Hepatocyte (in vitro differentiated cells): ENCODE results near the gene ANKRD30A. TPM values are rescaled to one million over a fixed set of nuclear protein-coding genes. Genes with fewer than 3 reads are reported as not detected.

Experiments used
- DNase-seq: peaks from one replicate; pipeline ENCODE4 v3.0.0-alpha.2; 2016; ENCODE audit warnings: low spot score
- H2AFZ ChIP-seq: fragments of 200-600 bp; sonication (generic); 2 replicates; pipeline ENCODE4 v1.6.0; 2016; ENCODE audit warnings: antibody characterized with exemption, mild to moderate bottlenecking
- H3K27ac ChIP-seq: fragments of 200-600 bp; sonication (generic); 2 replicates; pipeline ENCODE4 v1.5.1; 2016; ENCODE audit warnings: mild to moderate bottlenecking
- H3K27me3 ChIP-seq: fragments of 200-600 bp; sonication (generic); 2 replicates; pipeline ENCODE4 v1.6.1; 2016
- H3K36me3 ChIP-seq: fragments of 200-600 bp; sonication (generic); replicated peaks from 2 replicates; pipeline ENCODE4 v1.5.1; 2016; ENCODE audit warnings: low read depth; ENCODE audit not compliant: insufficient read depth
- H3K4me1 ChIP-seq: fragments of 200-600 bp; sonication (generic); 2 replicates; pipeline ENCODE4 v1.5.1; 2016; ENCODE audit warnings: mild to moderate bottlenecking, moderate library complexity; ENCODE audit not compliant: insufficient read depth
- H3K4me2 ChIP-seq: fragments of 200-600 bp; sonication (generic); 2 replicates; pipeline ENCODE4 v1.6.0; 2016
- H3K4me3 ChIP-seq: fragments of 200-600 bp; sonication (generic); 2 replicates; pipeline ENCODE4 v1.5.1; 2016; ENCODE audit warnings: mild to moderate bottlenecking
- H3K79me2 ChIP-seq: fragments of 200-600 bp; sonication (generic); 2 replicates; pipeline ENCODE4 v1.6.0; 2017; ENCODE audit warnings: mild to moderate bottlenecking
- H3K9me2 ChIP-seq: fragments of 200-600 bp; sonication (generic); replicated peaks from 2 replicates; pipeline ENCODE4 v1.6.0; 2017; ENCODE audit warnings: mild to moderate bottlenecking; ENCODE audit not compliant: insufficient read depth
- H3K9me3 ChIP-seq: fragments of 200-600 bp; sonication (generic); 2 replicates; pipeline ENCODE4 v1.5.1; 2016; ENCODE audit warnings: low read depth, mild to moderate bottlenecking
- H4K20me1 ChIP-seq: fragments of 200-600 bp; sonication (generic); 2 replicates; pipeline ENCODE4 v1.6.0; 2016; ENCODE audit warnings: mild to moderate bottlenecking; ENCODE audit not compliant: insufficient read depth, poor library complexity, severe bottlenecking
- CTCF ChIP-seq: fragments of 200-600 bp; sonication (generic); IDR thresholded peaks from 2 replicates; pipeline ENCODE4 v1.5.1; 2016; ENCODE audit warnings: antibody characterized with exemption, mild to moderate bottlenecking; ENCODE audit not compliant: poor library complexity
- EZH2 ChIP-seq: fragments of 200-600 bp; sonication (generic); IDR thresholded peaks from 2 replicates; pipeline ENCODE4 v1.6.1; 2016; ENCODE audit warnings: antibody characterized with exemption, mild to moderate bottlenecking, borderline replicate concordance
- EZH2phosphoT487 ChIP-seq: fragments of 200-600 bp; sonication (generic); IDR thresholded peaks from one replicate; pipeline ENCODE4 v1.6.1; 2018; ENCODE audit warnings: antibody characterized with exemption, mild to moderate bottlenecking, low read depth, moderate library complexity; ENCODE audit not compliant: unreplicated experiment, severe bottlenecking
- WGBS: methylation state at CpG from one replicate; pipeline ENCODE4 v1.1.6; 2016; ENCODE audit warnings: low lambda C conversion rate; ENCODE audit errors: missing lambda C conversion rate; 5-methylcytosine and 5-hydroxymethylcytosine counted together
- polyA plus RNA-seq: library from polyadenylated mRNA; unstranded; fragments of >200 nt; fragmentation: Nextera tagmentation; extraction: Ambion mirVana; gene quantifications from 2 replicates; pipeline ENCODE4 v1.2.1, GENCODE V29; 2016
- total RNA-seq: library from RNA; depleted of rRNA; stranded (reverse); fragments of >200 nt; gene quantifications from 2 replicates; pipeline ENCODE4 v1.2.3, GENCODE V29; 2014

The ANKRD30A gene
- total and polyA plus RNA-seq, 2 experiments from 2014 or later: not detected

- no peaks in the 10 kb centered on the region for H3K36me3 ChIP-seq
- no peak overlapping the region for H3K4me3 ChIP-seq
- TF ChIP-seq EZH2 (no peak), CTCF (no peak), EZH2phosphoT487 (no peak)
- H3K27me3 ChIP-seq: no peaks in the 10 kb centered on the region
- H3K9me2 ChIP-seq: no peaks in the 10 kb centered on the region
- H3K79me2 ChIP-seq: no peaks in the 10 kb centered on the region
- DNase-seq: no peak
- no peaks in the 10 kb centered on the region for H4K20me1 ChIP-seq
- H3K4me1 ChIP-seq: no peaks in the 10 kb centered on the region
- no peaks in the 10 kb centered on the region for H3K9me3 ChIP-seq
- H3K4me2 ChIP-seq: no peak overlapping the region
- no peak overlapping the region for H3K27ac ChIP-seq
- H2AFZ ChIP-seq: no peak overlapping the region
Observed at GRCh38 chr10:37226524-37226923, 101.1 kb downstream of the ANKRD30A start.

DNA sequence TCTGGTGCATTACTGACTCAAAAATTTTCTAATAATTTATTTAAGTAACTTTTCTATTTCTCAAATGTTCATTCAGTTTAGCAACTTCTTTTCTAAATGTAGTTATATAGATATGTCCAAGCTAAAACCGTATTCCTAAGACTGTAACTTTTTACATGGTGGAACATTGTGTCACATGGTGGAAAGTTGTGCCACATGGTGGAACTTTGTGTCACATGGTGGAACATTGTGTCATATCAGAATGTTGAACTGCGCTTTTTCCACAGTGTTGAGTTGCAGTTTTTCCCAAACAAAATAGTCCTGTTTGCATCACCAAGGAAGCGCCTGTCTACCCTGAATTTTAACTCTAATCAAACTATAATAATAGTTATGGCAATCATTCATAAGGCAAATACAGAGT is 109.3 kb downstream of the ANKRD30A start:
- no peaks in the 10 kb centered on the region for H3K27me3 ChIP-seq
- H3K4me2 ChIP-seq: no peak overlapping the region
- H3K4me3 ChIP-seq: no peak overlapping the region
- H3K4me1 ChIP-seq: no peaks in the 10 kb centered on the region
- no peak overlapping the region for H3K27ac ChIP-seq
- no peaks in the 10 kb centered on the region for H3K9me3 ChIP-seq
- no peak for DNase-seq
- no peaks in the 10 kb centered on the region for H3K79me2 ChIP-seq
- TF ChIP-seq CTCF (no peak), EZH2 (no peak), EZH2phosphoT487 (no peak)
- H4K20me1 ChIP-seq: no peaks in the 10 kb centered on the region
- H3K36me3 ChIP-seq: no peaks in the 10 kb centered on the region
- H2AFZ ChIP-seq: no peak overlapping the region
- WGBS: 78% methylated on average over 3 of the region's 3 CpGs
- no peaks in the 10 kb centered on the region for H3K9me2 ChIP-seq

DNA sequence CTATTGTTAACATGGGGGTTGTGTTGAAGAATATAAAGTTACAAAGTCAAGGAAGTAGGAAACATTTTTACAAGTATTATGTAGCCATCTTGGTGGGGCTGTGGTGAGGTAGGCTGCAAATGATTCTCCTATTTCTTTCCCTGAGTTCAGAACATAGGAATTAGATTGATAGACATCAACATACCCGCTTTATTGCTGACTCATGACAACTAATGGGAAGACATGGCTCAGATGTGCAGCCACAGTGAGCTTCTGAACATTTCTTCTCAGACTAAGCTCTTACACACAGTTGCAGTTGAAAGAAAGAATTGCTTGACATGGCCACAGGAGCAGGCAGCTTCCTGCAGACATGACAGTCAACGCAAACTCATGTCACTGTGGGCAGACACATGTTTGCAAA is 110.7 kb downstream of the ANKRD30A start:
- Histone ChIP-seq H3K27me3 (no peaks in the 10 kb centered on the region), H3K79me2 (no peaks in the 10 kb centered on the region), H3K9me2 (no peaks in the 10 kb centered on the region), H3K4me1 (no peaks in the 10 kb centered on the region), H3K9me3 (no peaks in the 10 kb centered on the region), H3K27ac (no peak overlapping the region), H3K4me2 (no peak overlapping the region), H3K36me3 (no peaks in the 10 kb centered on the region), H3K4me3 (no peak overlapping the region), H2AFZ (no peak overlapping the region), H4K20me1 (no peaks in the 10 kb centered on the region)
- 42% methylated on average over 2 of the region's 2 CpGs for WGBS
- no peak for TF ChIP-seq EZH2phosphoT487
- TF ChIP-seq EZH2: no peak
- no peak for DNase-seq

DNA sequence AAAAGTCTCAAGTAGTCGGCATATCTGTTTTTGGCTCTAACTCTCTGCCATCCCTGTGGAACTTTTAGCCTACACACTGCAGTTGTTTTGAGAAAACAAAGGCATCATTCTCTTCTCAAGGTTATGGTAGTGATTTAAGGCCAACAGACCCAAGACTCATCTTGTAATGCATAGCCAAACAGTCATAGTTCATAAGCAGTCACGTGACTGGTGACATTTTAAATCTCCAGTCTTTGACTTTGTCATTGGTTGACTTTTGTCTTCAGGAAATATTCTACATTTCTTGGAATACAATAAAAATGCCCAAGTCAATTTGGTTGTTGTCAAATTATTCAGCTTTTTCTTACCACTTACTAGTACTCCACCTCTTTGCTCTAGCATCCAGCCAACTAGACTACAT is 114.8 kb downstream of the ANKRD30A start:
- Histone ChIP-seq H3K4me3 (no peak overlapping the region), H3K27ac (no peak overlapping the region), H3K4me2 (no peak overlapping the region), H3K79me2 (no peaks in the 10 kb centered on the region), H2AFZ (no peak overlapping the region), H3K4me1 (no peaks in the 10 kb centered on the region), H3K36me3 (no peaks in the 10 kb centered on the region), H4K20me1 (no peaks in the 10 kb centered on the region), H3K9me3 (no peaks in the 10 kb centered on the region), H3K27me3 (no peaks in the 10 kb centered on the region), H3K9me2 (no peaks in the 10 kb centered on the region)
- 60% methylated on average over 2 of the region's 2 CpGs for WGBS
- no peak for DNase-seq
- TF ChIP-seq CTCF: no peak
- no peak for TF ChIP-seq EZH2
- no peak for TF ChIP-seq EZH2phosphoT487
